Middle frontal gyrus (tissue), 1 donor: ENCODE results near the gene MYL1.

Source experiments
- DNase-seq: peaks from one replicate; pipeline ENCODE4 v3.0.0-alpha.2; 2015; ENCODE audit warnings: low spot score; ENCODE audit errors: extremely low spot score

MYL1 gene

DNA sequence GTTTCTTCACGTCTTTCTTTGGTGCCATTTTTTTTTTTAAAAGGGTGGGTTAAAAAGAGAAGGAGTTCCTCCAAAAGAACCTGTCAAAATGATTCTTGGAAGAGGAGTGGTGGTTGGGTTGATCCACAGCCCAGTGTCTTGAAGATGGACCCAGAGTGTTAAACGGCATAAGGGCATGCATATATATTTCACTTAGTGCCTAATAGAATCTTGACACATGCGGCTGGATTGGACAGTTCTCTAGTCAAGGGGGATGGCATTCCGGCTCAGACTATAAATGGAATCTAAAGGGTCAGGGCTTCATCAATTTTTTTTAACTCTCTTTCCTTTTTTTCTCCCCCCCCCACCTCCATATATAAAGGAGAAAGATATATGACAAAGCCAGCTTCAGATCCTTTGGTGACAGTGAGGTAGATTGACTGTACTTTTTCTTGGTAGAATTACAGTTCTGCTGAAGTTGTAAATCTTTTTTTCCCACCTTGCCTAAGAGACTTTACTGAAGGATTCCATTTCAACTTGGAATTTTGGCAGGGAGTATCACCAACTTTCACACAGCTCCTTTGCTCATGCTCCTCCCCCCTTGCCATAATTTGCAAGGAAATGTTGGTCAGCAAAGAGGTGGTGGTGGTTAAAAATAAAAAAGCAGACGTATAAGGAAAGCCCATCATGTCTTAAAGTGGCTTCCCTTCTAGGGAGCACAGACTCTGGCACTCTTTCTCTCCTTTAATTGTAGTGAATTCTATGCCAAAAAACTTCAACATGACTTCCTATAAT lies at the start of gene MYL1:
Gene MYL1, minus strand, starts transcription at position 160 of the 774 bp plus-strand sequence. Its CDS starts 132 bp downstream, at position 28.
- no peak for DNase-seq

DNA sequence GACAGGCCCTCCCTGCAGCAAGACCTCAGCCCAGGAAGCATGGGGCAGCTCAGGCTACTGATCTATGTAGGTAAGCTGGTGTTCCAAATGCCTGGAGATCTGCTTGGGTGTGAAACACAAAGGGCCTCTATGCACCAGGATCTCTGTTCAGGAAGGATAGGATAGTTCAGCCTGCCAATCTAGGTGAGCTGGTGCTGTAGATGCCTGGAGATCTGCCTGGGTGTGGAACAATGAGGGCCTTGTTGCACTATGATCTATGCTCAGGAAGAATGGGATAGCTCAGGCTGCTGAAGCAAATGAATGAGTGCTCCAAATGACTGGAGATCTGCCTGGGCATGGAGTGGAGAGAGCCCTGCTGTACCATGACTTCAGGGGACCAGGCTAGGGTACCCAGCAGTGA lies 48.9 kb upstream of the MYL1 start:
- DNase-seq = no peak

DNA sequence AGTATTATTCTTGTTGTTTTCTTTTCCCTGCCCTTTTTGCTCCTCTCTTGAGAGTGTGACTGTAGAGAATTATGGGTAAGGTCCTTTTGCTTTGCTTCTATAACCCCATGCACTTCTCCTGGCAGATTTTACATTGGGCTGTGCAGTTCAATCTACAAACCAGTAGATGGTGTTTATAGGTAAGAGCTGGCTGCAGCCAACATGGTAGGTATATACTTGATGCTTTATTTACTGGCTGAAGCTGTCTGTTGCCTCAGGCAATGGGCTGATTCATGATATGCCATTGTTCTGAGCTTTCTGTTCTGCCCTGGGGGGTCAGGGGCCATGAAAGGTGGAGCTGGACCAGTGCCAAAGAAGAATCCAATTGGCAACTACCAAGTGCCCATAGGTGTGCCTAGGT lies 48.3 kb upstream of the MYL1 start:
- DNase-seq = no peak

DNA sequence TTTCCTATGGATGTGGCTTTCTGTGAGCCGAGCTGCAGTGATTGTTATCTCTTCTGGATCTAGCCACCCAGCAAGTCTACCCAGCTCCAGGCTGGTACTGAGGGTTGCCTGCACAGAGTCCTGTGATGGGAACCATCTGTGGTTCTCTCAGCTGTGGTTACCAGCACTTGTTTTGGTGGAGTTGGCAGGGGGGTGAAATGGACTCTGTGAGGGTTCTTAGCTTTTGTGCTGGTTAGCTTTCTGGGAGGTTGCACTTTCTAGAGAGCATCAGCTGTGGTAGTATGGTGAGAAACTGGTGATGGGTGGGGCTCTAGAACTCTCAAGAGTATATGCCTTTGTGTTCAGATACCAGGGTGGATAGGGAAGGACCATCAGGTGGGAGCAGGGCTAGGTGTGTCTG lies 45.4 kb upstream of the MYL1 start:
- DNase-seq = no peak

DNA sequence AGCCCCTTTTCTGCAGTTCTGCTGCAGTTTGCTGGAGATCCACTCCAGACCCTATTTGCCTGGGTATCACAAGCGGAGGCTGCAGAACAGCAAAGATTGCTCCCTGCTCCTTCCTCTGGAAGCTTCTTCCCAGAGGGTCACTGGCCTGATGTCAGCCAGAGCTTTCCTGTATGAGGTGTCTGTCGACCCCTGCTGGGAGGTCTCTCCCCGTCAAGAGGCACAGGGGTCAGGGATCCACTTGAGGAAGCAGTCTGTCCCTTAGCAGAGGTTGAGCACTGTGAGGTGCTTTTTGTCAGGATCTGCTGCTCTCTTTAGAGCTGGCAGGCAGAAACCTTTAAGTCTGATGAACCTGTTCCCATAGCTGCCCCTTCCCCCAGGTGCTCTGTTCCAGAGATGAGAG lies 42.0 kb upstream of the MYL1 start:
- DNase-seq = no peak

DNA sequence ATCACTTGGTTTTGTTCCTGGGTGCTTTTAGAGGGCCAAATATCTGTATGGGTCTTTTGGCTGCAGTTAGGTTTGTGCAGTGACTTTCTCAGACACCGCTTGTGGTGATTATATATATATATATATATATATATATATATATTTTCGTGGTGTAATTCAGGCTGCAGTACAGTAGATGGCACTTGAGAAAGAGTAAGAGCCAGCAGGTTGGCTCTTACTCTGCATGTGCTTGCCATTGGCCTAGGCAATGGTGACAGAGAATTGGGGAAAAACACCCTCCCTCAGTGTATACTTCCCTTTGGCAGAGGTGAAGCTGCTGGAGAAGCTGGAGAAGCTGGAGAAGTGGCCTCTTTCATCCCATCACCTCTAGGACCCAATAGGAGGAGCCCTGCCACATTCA lies 22.2 kb upstream of the MYL1 start:
- DNase-seq = no peak

DNA sequence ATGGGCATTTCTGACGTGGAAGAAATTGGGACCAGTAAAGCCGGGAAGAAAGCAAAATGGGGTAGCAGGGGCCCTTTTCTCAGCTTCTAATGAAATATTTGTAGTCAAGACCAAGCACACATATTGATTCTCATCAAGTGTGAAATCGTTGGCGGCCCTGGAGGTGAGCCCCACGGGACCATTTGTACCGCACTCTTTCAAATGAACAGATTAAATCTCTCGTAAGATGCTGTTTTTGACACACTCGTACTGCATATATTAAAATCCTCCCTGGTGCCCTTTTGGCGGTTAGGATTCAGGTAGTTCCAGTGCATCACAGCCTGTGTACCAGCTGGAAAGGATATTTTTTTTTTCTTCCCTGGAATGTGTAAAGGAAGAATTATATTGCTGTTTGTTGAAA lies 9.9 kb upstream of the MYL1 start:
- DNase-seq = no peak

DNA sequence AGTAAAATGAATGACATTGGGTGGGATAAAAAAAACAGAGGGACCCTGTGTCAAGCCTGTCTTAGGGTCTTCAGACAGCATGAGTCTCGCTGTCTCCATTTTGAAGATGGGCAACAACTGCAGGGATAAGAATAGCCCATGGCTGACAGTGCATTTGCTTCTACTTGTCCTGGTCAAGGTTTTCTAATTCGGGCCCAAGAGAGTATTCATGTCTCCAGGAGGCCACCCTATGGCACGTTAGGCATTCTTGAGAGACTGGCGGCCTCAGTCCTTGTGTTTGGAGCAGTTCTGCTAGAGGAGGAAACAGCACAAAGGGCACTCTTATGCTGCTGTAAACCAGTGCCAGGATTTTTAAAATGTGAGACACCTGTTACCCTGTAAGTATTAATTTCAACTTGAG lies 9.5 kb upstream of the MYL1 start:
- no peak for DNase-seq

DNA sequence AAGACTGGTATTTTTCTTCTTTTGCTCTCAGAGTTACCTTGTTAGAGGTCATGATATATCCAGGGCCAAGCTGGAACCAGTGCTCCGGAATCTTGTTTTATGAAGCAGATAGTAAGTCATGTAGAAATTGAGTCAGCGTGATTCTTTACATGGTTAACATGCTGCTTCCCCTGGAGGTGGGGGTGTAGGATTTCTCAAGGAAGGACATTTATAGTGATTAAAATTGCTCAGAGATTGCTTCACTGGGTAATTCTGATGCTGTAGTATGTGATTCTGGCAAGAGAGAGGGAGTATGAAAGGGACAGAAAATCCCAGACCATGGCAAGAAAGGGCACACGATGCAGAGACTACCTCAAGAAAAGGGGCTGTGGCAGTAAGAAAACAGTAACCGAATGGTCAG lies 8.0 kb upstream of the MYL1 start:
- DNase-seq = no peak

DNA sequence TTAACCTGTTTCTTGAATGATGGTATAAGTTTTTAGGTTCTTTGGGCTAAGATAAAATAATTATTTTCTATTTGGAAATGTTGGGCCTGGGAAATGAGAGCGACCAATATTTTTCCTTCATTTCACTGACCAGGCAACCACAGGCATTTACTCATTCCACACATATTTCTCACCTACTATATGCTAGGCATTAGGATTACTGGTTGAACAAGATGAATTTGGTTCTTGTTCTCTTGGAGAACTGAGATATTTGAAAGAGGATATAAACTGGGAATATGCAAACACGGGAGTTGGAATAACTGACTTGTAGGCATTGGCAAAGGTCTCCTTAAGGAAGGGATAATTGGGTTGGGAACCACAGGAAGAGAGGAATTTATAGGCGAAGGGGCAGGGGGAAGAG lies 3.9 kb upstream of the MYL1 start:
- no peak for DNase-seq

DNA sequence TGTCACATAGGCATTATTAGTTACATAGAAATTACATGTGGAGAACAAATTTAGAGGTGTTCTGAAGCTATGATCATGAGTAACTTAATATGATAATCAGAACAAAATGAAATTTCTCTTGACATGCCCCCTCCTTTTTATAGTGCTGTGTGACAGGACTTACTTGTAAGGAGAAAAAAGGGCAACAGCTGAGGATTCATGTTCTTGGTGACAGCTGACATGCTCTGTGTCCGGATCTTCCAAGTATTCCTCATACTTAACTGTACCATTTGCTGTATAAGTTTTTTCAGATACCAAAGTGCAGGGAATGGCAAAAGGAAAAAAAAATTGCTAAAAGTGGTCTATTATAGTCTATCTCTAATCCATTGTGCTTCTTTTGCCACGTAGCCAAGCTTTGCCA lies 3.5 kb upstream of the MYL1 start:
- DNase-seq = no peak

DNA sequence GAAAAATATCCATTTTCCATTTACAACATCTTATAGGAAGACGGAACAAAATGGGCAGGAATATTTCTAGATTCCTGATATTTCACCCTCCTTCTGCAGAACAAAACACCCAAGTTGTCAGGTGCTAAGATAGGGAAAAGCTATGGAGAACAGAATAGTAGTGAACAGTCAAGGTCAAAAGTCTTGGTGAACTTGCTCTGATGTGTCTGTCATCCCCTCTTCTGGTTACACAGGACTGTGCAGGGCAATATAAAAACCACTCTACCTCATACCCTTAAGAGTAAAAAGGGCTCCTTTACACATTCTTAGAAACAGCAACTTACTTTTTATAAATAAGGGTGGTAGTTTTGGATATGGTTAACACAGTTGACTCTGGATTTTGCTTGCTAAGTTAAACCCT lies 4.4 kb downstream of the MYL1 start:
- DNase-seq = no peak

DNA sequence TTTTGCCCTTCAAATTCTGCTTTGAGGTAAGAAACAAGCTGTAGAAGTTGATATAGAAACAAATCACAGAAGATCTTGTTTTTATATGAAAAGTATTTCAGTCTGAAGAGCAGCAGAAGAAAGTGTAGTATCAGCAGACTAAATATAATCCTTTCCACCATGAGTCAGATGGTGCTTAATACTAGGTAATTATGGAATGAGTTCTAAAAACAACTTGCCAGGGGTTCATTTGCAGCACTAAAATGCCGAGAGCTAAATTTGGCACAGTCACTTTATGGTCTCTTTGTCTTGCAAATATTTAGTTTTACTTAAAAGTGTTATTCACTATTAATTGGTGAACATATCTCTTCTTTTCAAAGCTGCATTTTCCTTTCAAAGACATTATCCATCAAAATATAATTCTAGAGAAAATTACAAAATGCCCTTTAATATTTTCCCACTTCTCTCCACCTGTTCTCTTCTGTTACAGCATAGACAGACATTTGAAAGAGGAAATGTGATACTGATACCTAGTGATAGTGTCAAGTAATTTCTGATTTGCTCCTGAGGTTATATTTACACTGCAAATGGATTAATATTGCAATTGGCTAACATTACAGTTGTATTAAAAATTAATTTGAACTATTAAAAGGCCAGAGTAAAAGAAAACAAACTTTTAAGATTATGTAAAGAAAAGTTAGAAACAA lies 5.3 kb downstream of the MYL1 start:
- no peak for DNase-seq

DNA sequence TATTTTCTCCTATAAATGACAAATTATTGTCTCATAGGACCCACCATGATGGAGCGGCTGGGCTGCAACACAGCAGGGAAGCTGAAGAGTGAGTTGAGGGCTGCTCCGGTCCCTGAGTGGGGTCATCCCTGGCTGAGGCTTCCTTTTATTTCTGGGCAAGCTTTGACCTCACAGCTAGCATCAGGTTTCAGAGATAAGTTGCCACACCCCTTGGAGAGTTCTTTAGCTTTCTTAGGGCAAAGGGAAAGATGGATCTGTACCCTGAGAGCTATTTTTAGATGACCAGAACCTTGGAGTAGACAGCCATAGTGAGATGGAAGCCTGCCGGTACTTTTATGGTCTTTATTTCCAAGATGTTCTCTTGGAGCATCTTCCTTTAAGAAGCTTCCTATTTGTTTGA lies 11.5 kb downstream of the MYL1 start:
- DNase-seq = no peak

DNA sequence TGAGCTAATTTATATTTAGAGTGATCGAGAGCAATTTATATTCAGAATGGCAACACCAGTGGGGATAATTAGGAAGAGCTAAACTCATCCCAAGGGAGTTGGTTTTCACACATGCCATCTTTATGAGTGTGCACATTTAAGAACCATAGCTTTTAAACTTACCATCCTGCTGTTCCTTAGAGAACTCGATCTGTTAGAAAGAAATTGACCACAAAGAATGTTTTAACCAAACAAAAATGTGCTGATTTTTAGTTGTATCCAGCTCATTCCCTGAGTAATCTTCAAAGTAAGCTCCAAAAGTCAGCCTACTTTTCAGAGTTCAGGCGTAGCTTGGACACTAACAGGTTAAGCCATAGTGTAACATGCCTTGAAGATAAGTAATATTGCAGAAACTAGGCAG lies 12.6 kb downstream of the MYL1 start:
- no peak for DNase-seq

DNA sequence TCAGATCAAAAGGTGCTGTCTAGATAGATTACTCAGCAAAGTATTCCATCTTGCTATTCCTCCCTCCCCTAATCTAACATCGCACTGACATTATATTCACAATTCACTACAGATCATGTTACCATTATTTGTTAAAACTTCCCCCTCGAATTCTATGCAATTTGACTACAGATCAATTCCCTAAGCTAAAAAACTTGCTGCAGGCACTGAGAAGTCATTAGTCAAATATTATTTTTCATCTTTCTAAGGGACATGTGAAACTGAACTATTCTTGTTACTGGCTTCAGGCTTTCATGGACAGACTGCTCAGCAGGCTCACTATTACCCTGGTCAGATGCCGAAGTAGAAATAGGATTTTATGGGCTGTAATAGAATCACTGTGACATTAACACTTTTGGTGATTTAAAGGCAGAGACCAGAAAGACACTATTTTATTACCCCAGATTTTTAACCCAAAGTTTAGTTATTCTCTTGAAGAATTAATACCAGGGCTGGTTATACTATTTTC lies 15.1 kb downstream of the MYL1 start:
- DNase-seq = no peak

DNA sequence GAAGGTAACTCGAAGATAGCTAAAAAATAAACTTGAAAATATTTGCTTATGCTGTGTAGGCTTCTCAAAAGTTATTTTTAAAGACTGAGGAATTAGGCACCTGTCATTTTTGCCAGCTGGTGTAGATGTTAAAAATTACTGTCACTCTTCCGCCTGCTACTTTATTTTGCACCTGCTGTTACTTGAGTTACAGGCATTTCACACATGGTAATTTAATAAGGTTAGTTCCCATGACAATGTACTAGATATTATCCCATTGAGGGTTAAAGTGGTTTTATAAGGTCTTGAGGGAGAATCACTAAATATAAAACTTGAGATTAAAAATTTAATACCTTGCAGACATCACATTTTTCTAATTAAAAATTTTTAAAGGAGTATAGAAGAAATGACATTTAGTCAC lies 26.6 kb downstream of the MYL1 start:
- DNase-seq = no peak

DNA sequence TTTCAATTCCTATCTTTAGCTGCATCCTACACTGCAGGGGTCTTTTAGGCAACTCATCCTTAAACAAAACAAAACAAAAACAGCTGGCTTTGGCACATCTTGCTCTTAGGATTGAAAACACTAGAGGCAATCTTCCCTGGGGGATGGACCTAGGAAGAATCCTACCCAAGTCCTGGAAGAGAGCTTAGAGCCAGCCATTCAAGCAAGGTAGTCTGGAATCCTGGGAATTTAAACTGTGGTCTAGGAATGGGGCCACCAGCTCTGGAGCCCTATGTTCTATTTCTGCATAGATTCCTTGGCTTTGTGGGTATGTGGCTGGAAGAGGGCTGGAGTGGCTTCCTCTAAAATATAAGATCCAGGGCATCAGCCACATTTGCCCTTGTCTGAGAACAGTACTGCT lies 27.7 kb downstream of the MYL1 start:
- no peak for DNase-seq

DNA sequence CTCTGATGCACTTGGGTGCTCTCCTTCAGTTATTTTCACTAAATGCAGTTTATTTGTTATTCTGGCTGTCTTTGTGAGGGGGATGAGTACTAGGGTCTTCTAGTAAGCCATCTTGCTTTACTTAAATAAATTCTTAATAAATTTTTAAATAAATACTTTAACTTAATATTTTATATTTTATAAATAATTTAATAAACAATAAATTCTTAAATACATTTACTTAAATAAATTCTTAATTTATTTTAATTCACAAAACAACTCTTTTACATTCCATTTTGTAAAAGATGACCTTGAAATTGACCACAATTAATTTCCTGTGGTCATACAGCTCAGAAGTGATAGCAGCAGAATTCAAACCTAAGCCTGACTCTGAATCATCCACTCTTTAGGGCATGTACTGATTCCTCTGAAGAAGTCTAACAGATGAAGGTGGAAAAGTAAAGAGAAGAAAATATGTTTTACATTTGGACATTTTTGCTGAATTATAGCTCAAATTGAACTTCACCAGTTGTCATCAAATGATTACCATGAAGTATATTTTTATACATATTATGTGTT lies 28.8 kb downstream of the MYL1 start:
- no peak for DNase-seq

DNA sequence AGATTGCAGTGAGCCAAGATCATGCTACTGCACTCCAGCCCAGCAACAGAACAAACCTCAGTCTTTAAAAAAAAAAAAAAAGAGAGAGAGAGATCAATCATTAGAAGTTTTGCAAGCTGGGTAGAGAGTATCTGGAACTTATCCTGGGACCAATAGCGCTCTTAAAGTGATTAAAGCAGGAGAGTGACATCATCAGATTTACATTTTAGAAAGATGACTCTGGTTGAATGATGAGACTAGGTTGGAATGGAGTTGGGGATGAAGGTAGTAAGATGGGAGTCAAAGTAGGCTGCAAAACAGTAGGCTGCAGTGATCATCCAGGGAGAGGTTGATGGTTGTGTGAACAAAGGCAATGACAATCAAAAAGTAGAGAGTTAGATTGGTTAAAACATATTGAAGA lies 37.8 kb downstream of the MYL1 start:
- DNase-seq = no peak

DNA sequence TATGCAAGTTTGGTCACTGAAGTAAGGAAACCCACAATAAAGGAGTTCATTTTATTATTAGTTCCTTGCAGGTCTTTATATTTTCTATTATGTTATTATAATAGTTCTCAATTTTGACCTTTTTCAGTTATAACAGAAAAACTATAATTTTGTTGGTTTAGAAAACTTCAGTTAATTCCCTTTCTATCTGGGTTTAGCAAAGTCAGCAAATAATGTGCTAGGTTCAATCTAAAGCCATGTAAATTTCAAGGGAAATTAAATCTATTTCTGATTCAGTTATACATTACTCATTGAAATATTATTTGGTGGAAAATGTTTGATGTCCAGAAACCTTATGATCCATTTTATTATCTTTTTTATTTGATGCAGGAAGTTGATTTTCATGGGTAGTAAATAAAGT lies 43.7 kb downstream of the MYL1 start:
- DNase-seq = no peak

DNA sequence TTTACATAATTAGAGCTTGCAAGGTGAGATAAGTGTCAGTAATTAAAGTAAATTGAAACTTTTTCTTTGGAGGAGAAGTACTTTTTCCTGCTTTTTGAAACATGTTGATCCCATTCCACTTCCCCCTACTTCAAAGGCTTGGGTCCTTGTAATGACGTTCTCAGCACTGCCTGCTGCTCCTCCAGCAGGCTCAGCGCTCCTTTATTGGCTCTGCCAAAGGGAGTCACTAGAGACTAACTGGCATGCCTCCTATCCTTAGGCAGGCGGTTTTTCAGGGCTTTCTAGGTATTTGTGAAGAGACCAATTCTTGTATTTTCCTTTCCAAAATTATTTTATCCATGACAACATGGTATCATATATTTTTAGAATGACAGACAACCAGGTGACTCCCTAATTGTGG lies 45.8 kb downstream of the MYL1 start:
- DNase-seq = no peak

DNA sequence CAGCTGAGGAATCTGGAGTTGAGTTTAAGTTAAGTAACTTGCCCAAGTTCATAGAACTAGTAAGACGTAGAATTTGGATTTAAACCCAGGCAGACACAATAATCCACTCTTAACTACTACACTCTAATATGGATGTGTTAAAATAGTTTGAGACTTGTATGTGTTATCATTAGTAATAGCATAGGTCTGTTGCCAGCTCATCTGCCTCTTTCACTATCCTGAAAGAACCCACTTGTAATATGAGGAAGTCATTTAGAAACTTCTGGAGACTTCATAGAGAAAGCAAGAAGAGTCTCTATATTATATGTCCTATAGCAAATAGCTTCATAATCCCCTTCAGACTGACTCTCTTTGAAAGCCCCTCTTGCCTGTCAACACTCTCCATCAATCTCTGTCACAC lies 46.7 kb downstream of the MYL1 start:
- no peak for DNase-seq
